HUDEP-2 (cell line): ENCODE measurements around the gene PPFIA2.

Experiments
- DNase-seq, 76 experiments: peaks; one replicate each; lab custom pipeline; 2025; ENCODE audit not compliant: unreplicated experiment in 76 of 76; lab: John Stamatoyannopoulos, UW

PPFIA2 gene

GRCh38 chr12:81369175-81369574, 390.0 kb downstream of the PPFIA2 start:
- DNase-seq: no peak

GRCh38 chr12:81365284-81365683, 393.9 kb downstream of the PPFIA2 start:
- DNase-seq: no peak

DNA sequence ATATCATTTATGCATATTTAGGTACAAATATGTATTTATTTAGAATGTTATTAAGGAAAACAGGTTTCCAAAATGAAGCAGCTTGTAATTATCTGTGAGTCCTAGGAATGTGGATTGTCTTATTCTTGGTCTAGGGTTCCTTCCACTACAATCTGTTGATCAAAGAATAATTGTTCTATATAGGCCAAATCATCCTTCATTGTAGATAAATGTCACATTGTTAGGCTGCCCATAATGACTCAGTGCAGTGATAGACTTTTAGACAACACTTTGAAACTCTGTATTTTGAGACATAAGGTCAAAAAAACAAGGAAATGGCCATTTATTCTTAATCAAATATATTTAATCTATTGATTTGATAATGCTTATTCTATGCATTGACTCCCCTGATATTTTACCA, 398.2 kb downstream of the PPFIA2 start:
- DNase-seq: no peak

- no peak for DNase-seq
These were observed 399.4 kb downstream of the PPFIA2 start for GRCh38 chr12:81359736-81360135.

- DNase-seq: no peak
These were observed 404.7 kb downstream of the PPFIA2 start for GRCh38 chr12:81354327-81354932.

DNA sequence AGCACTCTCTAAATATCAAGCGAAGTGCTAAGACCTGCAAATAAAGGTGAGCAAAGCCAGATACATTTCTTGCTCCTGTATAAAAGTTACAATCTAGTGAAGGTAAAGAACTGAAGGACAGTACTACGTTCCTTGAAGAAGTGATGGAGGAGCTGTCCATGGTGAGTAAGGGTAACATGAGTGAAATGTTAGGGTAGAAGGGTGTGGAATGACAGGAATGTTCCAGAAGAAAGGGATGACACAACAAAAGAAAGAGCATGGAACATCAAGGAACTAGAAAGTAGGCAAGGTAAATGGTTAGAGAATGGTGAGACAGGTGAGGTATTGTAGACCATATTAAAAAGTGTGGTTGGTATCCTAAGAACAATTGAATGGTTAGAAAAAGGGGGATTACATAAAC, 408.8 kb downstream of the PPFIA2 start:
- DNase-seq: no peak

- no peak for DNase-seq
These were observed 411.7 kb downstream of the PPFIA2 start for GRCh38 chr12:81347404-81347803.

DNA sequence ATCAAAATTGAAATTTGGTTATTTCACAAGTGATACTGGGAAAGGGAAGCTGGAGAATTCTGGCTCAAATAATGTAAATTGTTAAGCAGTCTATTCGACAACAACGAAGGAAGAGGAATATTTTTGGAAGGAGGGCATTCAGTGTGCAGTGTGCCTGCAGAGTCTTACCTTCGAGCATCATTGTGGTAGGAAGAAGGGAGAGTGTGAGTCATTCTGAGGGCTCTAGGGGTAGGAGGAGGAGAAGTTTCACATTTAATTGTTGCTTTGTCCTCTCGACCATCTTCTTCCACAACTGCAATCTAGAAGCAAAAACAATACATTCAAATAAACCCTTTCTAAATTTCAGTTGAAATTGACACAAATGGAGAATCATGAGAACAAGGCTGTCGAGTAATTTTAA, 418.2 kb downstream of the PPFIA2 start:
- DNase-seq: no peak

GRCh38 chr12:81339071-81339470, 420.1 kb downstream of the PPFIA2 start:
- no peak for DNase-seq

GRCh38 chr12:81337886-81338285, 421.3 kb downstream of the PPFIA2 start:
- DNase-seq: no peak

- DNase-seq: no peak
These were observed 425.3 kb downstream of the PPFIA2 start for GRCh38 chr12:81333812-81334211.

DNA sequence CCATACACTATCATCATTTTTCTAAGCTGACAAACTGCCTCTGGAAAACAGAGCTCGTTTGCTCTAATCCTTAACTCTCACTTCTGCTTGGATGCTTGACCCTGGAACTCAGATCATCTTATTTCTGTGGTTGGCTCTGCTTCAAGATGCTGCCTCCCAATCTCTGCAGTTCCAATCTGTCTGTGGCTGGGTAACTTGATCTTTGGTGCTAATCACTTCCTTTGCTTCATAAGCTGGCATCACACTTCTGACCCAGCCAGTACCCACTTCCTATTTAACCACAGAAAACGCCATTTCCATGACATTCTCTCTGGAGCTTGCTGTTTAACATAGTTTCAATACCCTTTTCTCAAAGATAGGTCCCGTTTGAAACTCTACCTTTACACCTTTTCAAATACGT, 427.1 kb downstream of the PPFIA2 start:
- DNase-seq: no peak

- no peak for DNase-seq
These were observed 428.7 kb downstream of the PPFIA2 start for GRCh38 chr12:81330480-81330879.

GRCh38 chr12:81329085-81329484, 430.1 kb downstream of the PPFIA2 start:
- DNase-seq: peak in 14 of 76 experiments; percentile 1 to 20 (median 8)

- no peak for DNase-seq
These were observed 431.7 kb downstream of the PPFIA2 start for GRCh38 chr12:81327425-81327824.

- DNase-seq: no peak
These were observed 434.1 kb downstream of the PPFIA2 start for GRCh38 chr12:81325086-81325485.

GRCh38 chr12:81314903-81315531, 444.1 kb downstream of the PPFIA2 start:
- DNase-seq: no peak

- DNase-seq: no peak
These were observed 455.2 kb downstream of the PPFIA2 start for GRCh38 chr12:81303935-81304334.

DNA sequence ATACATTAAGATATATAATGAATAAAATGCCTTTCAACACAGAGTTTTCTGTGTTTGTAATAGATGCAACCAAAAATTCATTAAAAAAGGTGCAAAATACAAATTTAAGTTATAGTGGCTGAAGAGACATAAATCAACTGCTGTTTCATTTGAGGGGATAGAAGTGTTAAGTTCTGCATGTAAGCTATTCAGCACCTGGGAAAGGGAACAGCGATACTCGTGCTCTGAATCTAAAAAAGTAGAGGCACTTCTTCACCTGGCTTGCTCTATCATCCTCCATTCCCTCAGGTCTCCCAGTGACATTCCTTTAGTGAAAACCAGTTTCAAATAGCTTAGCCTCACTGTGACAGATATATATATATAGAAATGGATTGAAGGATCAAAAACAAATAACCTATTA, 458.7 kb downstream of the PPFIA2 start:
- DNase-seq: no peak

- no peak for DNase-seq
These were observed 461.5 kb downstream of the PPFIA2 start for GRCh38 chr12:81297601-81298000.

- no peak for DNase-seq
These were observed 462.4 kb downstream of the PPFIA2 start for GRCh38 chr12:81296556-81297305.

- no peak for DNase-seq
These were observed 463.9 kb downstream of the PPFIA2 start for GRCh38 chr12:81295251-81295650.
